Activated CD4-positive, alpha-beta T cell treated with anti-CD3 and anti-CD28 coated beads, Interleukin-2, amount 50 U/mL, for 1 hour (primary cell): ENCODE results near the gene ADK.

Experiments used
- DNase-seq: peaks from one replicate; pipeline ENCODE4 v3.0.0-alpha.2; 2020

ADK gene

GRCh38 chr10:74754381-74754821 is 603.4 kb downstream of the ADK start:
- DNase-seq, result no peak

- no peak for DNase-seq
Measured at GRCh38 chr10:74755273-74755672, 604.3 kb downstream of the ADK start.
